HepG2 (cell line): Measurements from ENCODE around the gene NOVA2. TPM values are rescaled to one million over a fixed set of nuclear protein-coding genes. Genes with fewer than 3 reads are reported as not detected.
A peak's percentile ranks its signal among the peaks of the same experiment; 100 is the strongest.

Experiments
- BATF2 ChIP-seq: sonication (generic); formaldehyde crosslinking; IDR thresholded peaks from 2 replicates; pipeline ENCODE4 v1.8.0; 2022; ENCODE audit warnings: mild to moderate bottlenecking, missing genetic modification reagents, moderate library complexity
- CHCHD3 ChIP-seq: sonication (generic); formaldehyde crosslinking; IDR thresholded peaks from 2 replicates; pipeline ENCODE4 v1.8.0; 2022; ENCODE audit warnings: mild to moderate bottlenecking, missing genetic modification reagents, moderate library complexity
- CSRNP2 ChIP-seq: sonication (generic); formaldehyde crosslinking; conservative IDR thresholded peaks from 2 replicates; pipeline ENCODE4 v1.8.0; 2022; ENCODE audit warnings: low read depth, missing genetic modification reagents
- E2F5 ChIP-seq: sonication (generic); formaldehyde crosslinking; conservative IDR thresholded peaks from 2 replicates; pipeline ENCODE4 v1.4.0; 2020; ENCODE audit warnings: missing genetic modification reagents
- GATAD1 ChIP-seq: IDR thresholded peaks from 2 replicates; pipeline ENCODE4 v1.6.1; 2016; ENCODE audit warnings: missing genetic modification reagents, missing compliant biosample characterization
- GRHL1 ChIP-seq: sonication (generic); formaldehyde crosslinking; conservative IDR thresholded peaks from 2 replicates; pipeline ENCODE4 v1.8.0; 2022; ENCODE audit warnings: missing genetic modification reagents
- JARID2 ChIP-seq: sonication (generic); formaldehyde crosslinking; IDR thresholded peaks from 2 replicates; pipeline ENCODE4 v1.8.1; 2023; ENCODE audit warnings: missing genetic modification reagents, inconsistent platforms; ENCODE audit not compliant: insufficient replicate concordance
- MIER3 ChIP-seq: IDR thresholded peaks from 2 replicates; pipeline ENCODE4 v1.6.1; 2016; ENCODE audit warnings: missing compliant biosample characterization, borderline replicate concordance
- MXD1 ChIP-seq: sonication (generic); formaldehyde crosslinking; IDR thresholded peaks from 2 replicates; pipeline ENCODE4 v1.4.0; 2020; ENCODE audit warnings: mild to moderate bottlenecking, missing genetic modification reagents
- NBN ChIP-seq: fragments of 450-650 bp; conservative IDR thresholded peaks from 2 replicates; pipeline ENCODE4 v1.6.1; 2017
- NFATC3 ChIP-seq: sonication (generic); formaldehyde crosslinking; IDR thresholded peaks from 2 replicates; pipeline ENCODE4 v1.5.1; 2020; ENCODE audit warnings: mild to moderate bottlenecking, missing genetic modification reagents
- NFKB2 ChIP-seq: sonication (generic); formaldehyde crosslinking; IDR thresholded peaks from 2 replicates; pipeline ENCODE4 v1.4.0; 2020; ENCODE audit warnings: missing genetic modification reagents, borderline replicate concordance
- ONECUT2 ChIP-seq: sonication (generic); formaldehyde crosslinking; IDR thresholded peaks from 2 replicates; pipeline ENCODE4 v1.4.0; 2020; ENCODE audit warnings: missing genetic modification reagents
- PHB2 ChIP-seq: fragments of 450-650 bp; IDR thresholded peaks from 2 replicates; pipeline ENCODE4 v1.6.1; 2018; ENCODE audit not compliant: partially characterized antibody
- PHF8 ChIP-seq: sonication (generic); formaldehyde crosslinking; IDR thresholded peaks from 2 replicates; pipeline ENCODE4 v1.5.0; 2020; ENCODE audit warnings: missing genetic modification reagents
- RBFOX2 ChIP-seq: fragments of 200-400 bp; formaldehyde crosslinking; IDR thresholded peaks from 2 replicates; pipeline ENCODE4 v1.6.1; 2017; ENCODE audit warnings: low read depth, mild to moderate bottlenecking, low read length
- SP5 ChIP-seq: IDR thresholded peaks from 2 replicates; pipeline ENCODE4 v1.6.1; 2016; ENCODE audit warnings: low read depth, borderline replicate concordance
- ZBTB2 ChIP-seq: sonication (generic); formaldehyde crosslinking; IDR thresholded peaks from 2 replicates; pipeline ENCODE4 v1.8.0; 2022; ENCODE audit warnings: low read depth, missing genetic modification reagents
- ZNF20 ChIP-seq: sonication (generic); formaldehyde crosslinking; IDR thresholded peaks from 2 replicates; pipeline ENCODE4 v1.4.0; 2020; ENCODE audit warnings: mild to moderate bottlenecking, moderate library complexity, missing genetic modification reagents
- ZNF24 ChIP-seq: fragments of 450-650 bp; IDR thresholded peaks from 2 replicates; pipeline ENCODE4 v1.6.1; 2017; ENCODE audit warnings: antibody characterized with exemption, mild to moderate bottlenecking
- ZNF30 ChIP-seq: sonication (generic); formaldehyde crosslinking; IDR thresholded peaks from 2 replicates; pipeline ENCODE4 v1.5.0; 2020; ENCODE audit warnings: mild to moderate bottlenecking, missing genetic modification reagents
- ZNF414 ChIP-seq: sonication (generic); formaldehyde crosslinking; IDR thresholded peaks from 2 replicates; pipeline ENCODE4 v1.5.0; 2020; ENCODE audit warnings: missing genetic modification reagents
- polyA plus RNA-seq, 8 experiments: library from polyadenylated mRNA; depleted of rRNA in 3 of 8; stranded (reverse) in 7 of 8; unstranded in 1 of 8; fragments of >200 nt; fragmentation: Illumina TruSeq in 4 of 8; extraction: Trizol in 4 of 8; gene quantifications; 2 replicates each; pipeline versions ENCODE4 v1.2.1 to v1.2.3, GENCODE V29; 2011 to 2016; ENCODE audit warnings: low read depth in 4 of 8, missing spikeins in 1 of 8, mixed read lengths in 1 of 8; ENCODE audit not compliant: insufficient read depth in 1 of 8
- total RNA-seq, 5 experiments: library from RNA; depleted of rRNA; stranded (reverse); fragments of >200 nt; fragmentation: Illumina TruSeq; extraction: Trizol; gene quantifications; 2 replicates each; pipeline ENCODE4 v1.2.3, GENCODE V29; 2016; ENCODE audit warnings: low read depth in 1 of 5

The NOVA2 gene
- total and polyA plus RNA-seq, 2 of the 13 experiments (the other 11 are each of a cell fraction or from before 2014, with no cell fraction given): not detected

GRCh38 chr19:45885556-45886426, 87.9 kb downstream of the NOVA2 start, which contains the start of gene IRF2BP1 (continued):
- no peak for TF ChIP-seq NBN
- peak; percentile 78 for TF ChIP-seq GATAD1 (CRISPR knock-in tag)
- TF ChIP-seq NFKB2: peak; percentile 78; the same call in 1 of the 2 replicates
- TF ChIP-seq CSRNP2 (CRISPR knock-in tag): no peak
- no peak for TF ChIP-seq E2F5
- no peak for TF ChIP-seq JARID2 (CRISPR knock-in tag)
- 0 out of 2 replicates have a peak, but pooled peaks have one; percentile 68 for TF ChIP-seq CHCHD3
- peak; percentile 63 for TF ChIP-seq MXD1 (CRISPR knock-in tag)
- TF ChIP-seq RBFOX2: peak; percentile 84
- no peak for TF ChIP-seq MIER3 (CRISPR knock-in tag)
- TF ChIP-seq GRHL1 (CRISPR knock-in tag): no peak
- TF ChIP-seq ZNF20 (CRISPR knock-in tag): no peak
- no peak for TF ChIP-seq ZNF414 (CRISPR knock-in tag)
- TF ChIP-seq ZNF30 (CRISPR knock-in tag): no peak
- no peak for TF ChIP-seq ZNF24
- TF ChIP-seq BATF2: no peak; the same call in 1 of the 2 replicates
- peak; percentile 97 for TF ChIP-seq ZBTB2 (CRISPR knock-in tag)
- no peak for TF ChIP-seq NFATC3 (CRISPR knock-in tag)
- TF ChIP-seq SP5 (CRISPR knock-in tag): no peak
- TF ChIP-seq ONECUT2 (CRISPR knock-in tag): no peak
- TF ChIP-seq PHF8 (CRISPR knock-in tag): peak; percentile 13
- no peak for TF ChIP-seq PHB2
